ENCODE results near the gene TMCO2. TPM values are rescaled to one million over a fixed set of nuclear protein-coding genes. Genes with fewer than 3 reads are reported as not detected.

Gene TMCO2
- polyA plus RNA-seq, 3 donors = not detected

DNA sequence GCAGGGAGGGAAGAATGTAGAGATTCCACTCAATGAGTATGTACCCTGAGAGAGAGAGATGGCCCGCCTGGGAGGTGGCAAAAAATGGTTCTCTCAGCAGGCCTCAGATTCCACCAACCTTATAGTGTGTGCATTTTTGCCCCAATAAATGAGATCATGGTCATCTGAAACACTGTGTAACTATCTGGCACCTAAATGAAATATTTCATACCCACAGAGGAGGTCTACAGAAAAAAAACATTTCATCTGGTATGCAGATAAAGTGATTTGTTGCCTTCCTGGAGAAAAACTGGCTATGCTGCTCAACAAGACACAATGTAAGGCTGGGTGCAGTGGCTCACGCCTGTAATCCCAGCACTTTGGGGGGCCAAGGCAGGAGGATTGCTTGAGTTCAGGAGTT lies 4.9 kb downstream of the TMCO2 start:
- Mint-ChIP-seq H3K27me3 (ENCODE audit: low read depth in 3 of 3) (peaks cover 0 to 5% (median 2%) of the 10 kb centered on the region in 3 donors), H3K9me3 (no peaks in the 10 kb centered on the region), H3K27ac (peak overlapping the region in 1 of 7 donors; percentile 5), H3K4me1 (peaks cover 13% of the 10 kb centered on the region), H3K4me3 (no peak overlapping the region), H3K36me3 (no peaks in the 10 kb centered on the region)
- no peaks in the 10 kb centered on the region for H3K36me3 ChIP-seq (replicated peaks in 1 of 2; ENCODE audit: control insufficient read depth in 1 of 2, insufficient read depth in 2 of 2, low read length in 2 of 2)
- H3K9ac ChIP-seq (ENCODE audit: insufficient read depth, low read length, poor library complexity, severe bottlenecking) = no peak overlapping the region
- no peaks in the 10 kb centered on the region for H3K27me3 ChIP-seq (ENCODE audit: control insufficient read depth in 2 of 2, insufficient read depth in 2 of 2, low read length in 2 of 2)
- H3K4me1 ChIP-seq (ENCODE audit: control insufficient read depth in 1 of 2, insufficient read depth in 2 of 2, low read length in 2 of 2) = peaks cover 3 to 12% of the 10 kb centered on the region in 2 donors
- WGBS (ENCODE audit: insufficient coverage) = 100% methylated on average over 1 of the region's 2 CpGs
- no peak overlapping the region for H3K4me3 ChIP-seq (replicated peaks in 1 of 3; ENCODE audit: low read depth in 2 of 3, low read length in 3 of 3)
- no peak overlapping the region for H2AFZ ChIP-seq (ENCODE audit: insufficient read depth, low read depth, low read length, poor library complexity, severe bottlenecking)
- no peak overlapping the region for H3K27ac ChIP-seq (ENCODE audit: low read depth in 1 of 2, low read length in 2 of 2)
- H3K4me2 ChIP-seq (replicated peaks; ENCODE audit: extremely low read depth, low read length, poor library complexity, severe bottlenecking) = no peak overlapping the region
- DNase-seq = no peak
- intact Hi-C loops (cut with micrococcal nuclease) = loop anchor here in 1 of 2 donors (10.0 kb wide), 2 partner anchors 62 to 152 kb away; partner anchors contain the start of gene COL9A2
- H3K9me3 ChIP-seq (replicated peaks in 1 of 2; ENCODE audit: control insufficient read depth in 1 of 2, insufficient read depth in 1 of 2, low read length in 2 of 2) = no peaks in the 10 kb centered on the region
- peaks cover 18% of the 10 kb centered on the region for H3K79me2 ChIP-seq (ENCODE audit: insufficient read depth, low read length)
- no peak for TF ChIP-seq CTCF (IDR thresholded peaks at IDR 0.05)
- no peaks in the 10 kb centered on the region for H4K20me1 ChIP-seq (ENCODE audit: insufficient read depth, low read length)

GRCh38 chr1:40255231-40255630 lies 7.5 kb downstream of the TMCO2 start:
- Histone ChIP-seq H3K9me3 (replicated peaks in 1 of 2; ENCODE audit: control insufficient read depth in 1 of 2, insufficient read depth in 1 of 2, low read length in 2 of 2) (no peaks in the 10 kb centered on the region), H3K36me3 (replicated peaks in 1 of 2; ENCODE audit: control insufficient read depth in 1 of 2, insufficient read depth in 2 of 2, low read length in 2 of 2) (peaks cover under 1 to 8% of the 10 kb centered on the region in 2 donors), H3K4me1 (ENCODE audit: control insufficient read depth in 1 of 2, insufficient read depth in 2 of 2, low read length in 2 of 2) (peaks cover 11 to 19% of the 10 kb centered on the region in 2 donors), H3K27ac (ENCODE audit: low read depth in 1 of 2, low read length in 2 of 2) (no peak overlapping the region), H3K4me2 (replicated peaks; ENCODE audit: extremely low read depth, low read length, poor library complexity, severe bottlenecking) (no peak overlapping the region), H3K4me3 (replicated peaks in 1 of 3; ENCODE audit: low read depth in 2 of 3, low read length in 3 of 3) (no peak overlapping the region), H3K27me3 (ENCODE audit: control insufficient read depth in 2 of 2, insufficient read depth in 2 of 2, low read length in 2 of 2) (no peaks in the 10 kb centered on the region), H3K9ac (ENCODE audit: insufficient read depth, low read length, poor library complexity, severe bottlenecking) (no peak overlapping the region), H3K79me2 (ENCODE audit: insufficient read depth, low read length) (peaks cover 38% of the 10 kb centered on the region), H2AFZ (ENCODE audit: insufficient read depth, low read depth, low read length, poor library complexity, severe bottlenecking) (no peak overlapping the region), H4K20me1 (ENCODE audit: insufficient read depth, low read length) (peaks cover 4% of the 10 kb centered on the region)
- Mint-ChIP-seq H3K9me3 (no peaks in the 10 kb centered on the region), H3K27ac (peak overlapping the region in 1 of 7 donors; percentile 4), H3K4me1 (peaks cover 22% of the 10 kb centered on the region), H3K36me3 (peaks cover 2 to 3% of the 10 kb centered on the region in 2 donors), H3K4me3 (no peak overlapping the region), H3K27me3 (ENCODE audit: low read depth in 3 of 3) (peaks cover 0 to 3% (median 2%) of the 10 kb centered on the region in 3 donors)
- no peak for TF ChIP-seq CTCF (IDR thresholded peaks at IDR 0.05)
- DNase-seq = no peak
- intact Hi-C loops (cut with micrococcal nuclease) = loop anchor here (5.0 to 10.0 kb wide), 4 partner anchors 60 to 150 kb away; partner anchors contain the start of genes RLF (in 2 of the 2), COL9A2 (in 1 of the 2) and SMAP2 (in 1 of the 2)

All from CD14-positive monocyte (primary cell).